H1 (cell line): ENCODE data around the gene BCL2L11. TPM values are rescaled to one million over a fixed set of nuclear protein-coding genes. Genes with fewer than 3 reads are reported as not detected.

ENCODE experiments used
- CTCF ChIA-PET: fragments of 300-600 bp; sonication (Branson Sonifier 250); formaldehyde crosslinking; loops from one replicate; lab custom pipeline; 2021; ENCODE audit not compliant: partially characterized antibody; lab: Charles Lee
- POLR2A ChIA-PET: fragments of 300-600 bp; sonication (Branson Sonifier 250); formaldehyde crosslinking; loops from one replicate; lab custom pipeline; 2021; ENCODE audit warnings: inconsistent platforms; ENCODE audit not compliant: partially characterized antibody; lab: Charles Lee
- DNase-seq, 2 experiments: peaks; one replicate each; pipeline versions ENCODE4 v3.0.0 to v3.0.0-alpha.2; 2010 to 2022; ENCODE audit warnings: low spot score in 2 of 2, low read depth in 1 of 2, mixed read lengths in 1 of 2
- FAIRE-seq: peaks from 2 replicates; lab custom pipeline; 2011; peaks lifted over from hg19 to GRCh38; lab: Jason Lieb, UNC
- H2AFZ ChIP-seq: 2 replicates; pipeline ENCODE4 v1.8.1; 2012; ENCODE audit warnings: low read length, inconsistent platforms
- H2AK5ac ChIP-seq: 2 replicates; pipeline ENCODE4 v1.6.1; 2013; ENCODE audit warnings: low read depth, low read length
- H2BK120ac ChIP-seq: replicated peaks from 2 replicates; pipeline ENCODE3; 2013; ENCODE audit warnings: low read depth, low read length, inconsistent platforms
- H2BK12ac ChIP-seq: 2 replicates; pipeline ENCODE4 v1.6.1; 2013; ENCODE audit warnings: low read depth, low read length
- H2BK15ac ChIP-seq: 2 replicates; pipeline ENCODE4 v1.6.1; 2013; ENCODE audit warnings: low read length
- H2BK20ac ChIP-seq: 2 replicates; pipeline ENCODE4 v1.6.1; 2013; ENCODE audit warnings: low read length
- H2BK5ac ChIP-seq: 2 replicates; pipeline ENCODE4 v1.6.1; 2013; ENCODE audit warnings: low read depth, low read length
- H3K14ac ChIP-seq: 2 replicates; pipeline ENCODE4 v1.6.1; 2013; ENCODE audit warnings: inconsistent platforms; ENCODE audit not compliant: insufficient read length
- H3K18ac ChIP-seq: 2 replicates; pipeline ENCODE4 v1.6.1; 2013; ENCODE audit warnings: low read length; ENCODE audit errors: extremely low read depth
- H3K23ac ChIP-seq: 2 replicates; pipeline ENCODE4 v1.6.1; 2013; ENCODE audit warnings: inconsistent platforms; ENCODE audit not compliant: insufficient read length
- H3K23me2 ChIP-seq: 2 replicates; pipeline ENCODE4 v1.6.1; 2013; ENCODE audit warnings: low read depth, low read length
- H3K27ac ChIP-seq: 2 replicates; pipeline ENCODE4 v1.6.1; 2011; ENCODE audit warnings: low read depth, low read length, inconsistent platforms
- H3K27me3 ChIP-seq, 4 experiments: replicated peaks in 1 of 4; 1 replicate in 1 of 4; 2 replicates in 3 of 4; pipeline versions ENCODE4 v1.6.1 to v1.8.1; 2011 to 2013; ENCODE audit warnings: low read length in 3 of 4, mild to moderate bottlenecking in 3 of 4, inconsistent platforms in 2 of 4, mixed read lengths in 2 of 4, moderate library complexity in 1 of 4; ENCODE audit not compliant: control insufficient read depth in 3 of 4, insufficient read depth in 3 of 4; ENCODE audit errors: extremely low read depth in 1 of 4
- H3K36me3 ChIP-seq, 4 experiments: 2 replicates each; pipeline versions ENCODE4 v1.6.1 to v1.8.1; 2011 to 2013; ENCODE audit warnings: mild to moderate bottlenecking in 4 of 4, low read length in 3 of 4, moderate library complexity in 2 of 4, control low read depth in 1 of 4, inconsistent platforms in 1 of 4; ENCODE audit not compliant: insufficient read depth in 4 of 4, control insufficient read depth in 2 of 4
- H3K4ac ChIP-seq: replicated peaks from 2 replicates; pipeline ENCODE3; 2013; ENCODE audit warnings: low read length, low read depth, mixed read lengths, inconsistent platforms; ENCODE audit not compliant: insufficient read length
- H3K4me1 ChIP-seq, 4 experiments: replicated peaks in 1 of 4; 1 replicate in 1 of 4; 2 replicates in 3 of 4; pipeline versions ENCODE4 v1.6.1 to v1.8.1; 2011 to 2013; ENCODE audit warnings: low read length in 3 of 4, inconsistent platforms in 2 of 4, mixed read lengths in 1 of 4; ENCODE audit not compliant: insufficient read depth in 4 of 4, control insufficient read depth in 3 of 4
- H3K4me2 ChIP-seq, 2 experiments: 2 replicates each; pipeline versions ENCODE4 v1.6.1 to v1.8.1; 2011 to 2013; ENCODE audit warnings: low read depth in 2 of 2, low read length in 2 of 2, control low read depth in 1 of 2, inconsistent platforms in 1 of 2, mild to moderate bottlenecking in 1 of 2; ENCODE audit not compliant: insufficient read depth in 1 of 2
- H3K4me3 ChIP-seq, 4 experiments: fragments of 200-600, 300-600 bp in 1 of 4; sonication (generic), shearing (Covaris generic), sonication (Bioruptor Twin) in 1 of 4; 2 replicates each; pipeline versions ENCODE4 v1.5.1 to v1.8.1; 2011 to 2016; ENCODE audit warnings: low read length in 4 of 4, low read depth in 3 of 4, control low read depth in 2 of 4, inconsistent platforms in 2 of 4, mild to moderate bottlenecking in 2 of 4, mixed read lengths in 1 of 4, moderate library complexity in 1 of 4; ENCODE audit not compliant: insufficient read depth in 2 of 4; ENCODE audit errors: extremely low read depth in 1 of 4
- H3K56ac ChIP-seq: replicated peaks from 2 replicates; pipeline ENCODE3; 2013; ENCODE audit warnings: low read depth, mild to moderate bottlenecking, mixed read lengths, low read length, inconsistent platforms; ENCODE audit not compliant: insufficient read length
- H3K79me1 ChIP-seq: 2 replicates; pipeline ENCODE4 v1.6.1; 2013; ENCODE audit warnings: low read depth, low read length, control low read depth
- H3K79me2 ChIP-seq, 2 experiments: 2 replicates each; pipeline versions ENCODE4 v1.6.1 to v1.8.1; 2012 to 2013; ENCODE audit warnings: low read length in 2 of 2, mild to moderate bottlenecking in 2 of 2, inconsistent platforms in 1 of 2; ENCODE audit not compliant: insufficient read depth in 2 of 2, control insufficient read depth in 1 of 2
- H3K9ac ChIP-seq, 4 experiments: replicated peaks in 1 of 4; 1 replicate in 1 of 4; 2 replicates in 3 of 4; pipeline versions ENCODE4 v1.6.1 to v1.8.1; 2011 to 2013; ENCODE audit warnings: low read depth in 3 of 4, low read length in 3 of 4, control low read depth in 2 of 4, mild to moderate bottlenecking in 2 of 4, moderate library complexity in 2 of 4, inconsistent platforms in 1 of 4; ENCODE audit errors: extremely low read depth in 1 of 4
- H3K9me3 ChIP-seq, 2 experiments: 2 replicates each; pipeline versions ENCODE4 v1.6.1 to v1.8.1; 2012 to 2013; ENCODE audit warnings: mild to moderate bottlenecking in 2 of 2, moderate library complexity in 2 of 2, control low read depth in 1 of 2, inconsistent platforms in 1 of 2, low read depth in 1 of 2, low read length in 1 of 2, mixed read lengths in 1 of 2; ENCODE audit not compliant: insufficient read depth in 2 of 2
- H4K20me1 ChIP-seq, 2 experiments: replicated peaks in 1 of 2; 2 replicates each; pipeline versions ENCODE3 to v1.8.1; 2011 to 2013; ENCODE audit warnings: inconsistent platforms in 2 of 2, low read length in 2 of 2, mild to moderate bottlenecking in 1 of 2; ENCODE audit not compliant: insufficient read depth in 2 of 2, control insufficient read depth in 1 of 2
- H4K5ac ChIP-seq: 2 replicates; pipeline ENCODE4 v1.6.1; 2013; ENCODE audit warnings: low read length, low read depth, mixed read lengths, inconsistent platforms; ENCODE audit not compliant: insufficient read length
- H4K8ac ChIP-seq: 2 replicates; pipeline ENCODE4 v1.8.0; 2013; ENCODE audit warnings: mild to moderate bottlenecking, moderate library complexity, low read length, inconsistent platforms; ENCODE audit not compliant: insufficient read depth; ENCODE audit errors: extremely low read depth
- H4K91ac ChIP-seq: replicated peaks from 2 replicates; pipeline ENCODE3; 2013; ENCODE audit warnings: low read length, mixed read lengths, inconsistent platforms; ENCODE audit not compliant: insufficient read length
- ATF3 ChIP-seq: IDR thresholded peaks from 2 replicates; pipeline ENCODE4 v1.6.1; 2011; ENCODE audit warnings: low read depth, mild to moderate bottlenecking, low read length; ENCODE audit not compliant: insufficient read depth
- EZH2 ChIP-seq: fragments of 200-600 bp; sonication (generic); IDR thresholded peaks from 2 replicates; pipeline ENCODE4 v1.7.1; 2012; ENCODE audit warnings: low read depth, mild to moderate bottlenecking, moderate library complexity, low read length, inconsistent platforms; ENCODE audit not compliant: severe bottlenecking
- MAX ChIP-seq: IDR thresholded peaks from 2 replicates; pipeline ENCODE4 v1.6.1; 2012; ENCODE audit warnings: inconsistent platforms
- POLR2AphosphoS5 ChIP-seq: IDR thresholded peaks from 2 replicates; pipeline ENCODE4 v1.6.1; 2011; ENCODE audit warnings: low read depth, low read length
- WGBS, 2 experiments: shearing (Covaris generic) in 1 of 2; methylation state at CpG; one replicate each; pipeline versions ENCODE4 v1.1.6 to v1.1.7; 2013 to 2015; ENCODE audit warnings: low lambda C conversion rate in 2 of 2, mixed read lengths in 2 of 2, inconsistent platforms in 1 of 2, low coverage in 1 of 2, missing lambda C conversion rate in 1 of 2; ENCODE audit not compliant: insufficient replicate concordance in 2 of 2, insufficient coverage in 1 of 2, insufficient read length in 1 of 2; ENCODE audit errors: extremely low coverage in 1 of 2, missing lambda C conversion rate in 1 of 2; 5-methylcytosine and 5-hydroxymethylcytosine counted together
- polyA plus RNA-seq, 7 experiments: library from polyadenylated mRNA; depleted of rRNA in 3 of 7; stranded (reverse) in 5 of 7; unstranded in 2 of 7; fragments of >200 nt in 5 of 7; fragments of 200-250 nt in 2 of 7; gene quantifications; 1 replicate in 5 of 7; 2 replicates in 1 of 7; 4 replicates in 1 of 7; pipeline versions ENCODE4 v1.2.1 to v1.2.3, GENCODE V29; 2011 to 2013; ENCODE audit warnings: missing spikeins in 2 of 7, mixed read lengths in 2 of 7
- total RNA-seq: library from RNA; stranded (reverse); fragmentation: NEBNext Ultra II Directional; extraction: Animal tissue kit (Norgen Biotek cat#: 25700); gene quantifications from 2 replicates; pipeline ENCODE4 v1.2.1, GENCODE V29; 2021

The BCL2L11 gene
- total and polyA plus RNA-seq, 2 of the 8 experiments (the other 6 are each of a cell fraction or from before 2014, with no cell fraction given) = 7.5 to 22.9 TPM

- no peak overlapping the region for H2BK15ac ChIP-seq
- H3K9me3 ChIP-seq = no peaks in the 10 kb centered on the region
- no peak overlapping the region for H3K18ac ChIP-seq
- H3K4me2 ChIP-seq = no peak overlapping the region
- H3K9ac ChIP-seq = no peak overlapping the region
- WGBS, 2 experiments = 96% methylated on average over 4 of the region's 4 CpGs; no CpG with 5 or more reads in 1 of the 2 experiments
- no peak overlapping the region for H2AFZ ChIP-seq
- no peak overlapping the region for H4K8ac ChIP-seq
- no peak for FAIRE-seq
- H3K23ac ChIP-seq = no peak overlapping the region
- H3K23me2 ChIP-seq = no peaks in the 10 kb centered on the region
- peaks cover 0 to 23% (median 5%) of the 10 kb centered on the region in 4 experiments; a peak in 3 of 8 replicates for H3K36me3 ChIP-seq
- POLR2A ChIA-PET = interaction anchor here (1.6 to 2.6 kb wide), 2 partner anchors 13 to 47 kb away, joined by 4 to 7 read pairs; partner anchors contain the start of gene BCL2L11
- no peaks in the 10 kb centered on the region for H3K79me2 ChIP-seq
- H4K91ac ChIP-seq = no peak overlapping the region
- DNase-seq = no peak
- H2BK5ac ChIP-seq = no peak overlapping the region
- H3K4me1 ChIP-seq = peaks cover 5 to 21% (median 9%) of the 10 kb centered on the region in 4 experiments
- H2BK12ac ChIP-seq = no peak overlapping the region
- no peak overlapping the region for H3K4me3 ChIP-seq
- H2BK120ac ChIP-seq = no peak overlapping the region
- H3K79me1 ChIP-seq = peaks cover 2% of the 10 kb centered on the region; the same call in 1 of the 2 replicates
- H2BK20ac ChIP-seq = no peak overlapping the region
- peaks cover 0 to 2% of the 10 kb centered on the region in 2 experiments for H4K20me1 ChIP-seq
- no peak overlapping the region for H3K4ac ChIP-seq
- no peak overlapping the region for H3K56ac ChIP-seq
- no peak for TF ChIP-seq ATF3
- TF ChIP-seq POLR2AphosphoS5 = 0 out of 2 replicates have a peak, but pooled peaks have one; percentile 39
- no peak for TF ChIP-seq MAX
- no peak for TF ChIP-seq EZH2
- no peak overlapping the region for H2AK5ac ChIP-seq
- no peak overlapping the region for H3K27ac ChIP-seq
- CTCF ChIA-PET = interaction anchor here (0.6 to 1.1 kb wide), 3 partner anchors 9 to 53 kb away, joined by 3 read pairs; no protein-coding TSS in a partner anchor
- no peak overlapping the region for H3K14ac ChIP-seq
- H3K27me3 ChIP-seq = no peaks in the 10 kb centered on the region; a peak in 2 of 7 replicates
- H4K5ac ChIP-seq = no peak overlapping the region
These were observed 47.1 kb downstream of the BCL2L11 start for GRCh38 chr2:111167863-111168162.
